GM19043 (cell line): Measurements from ENCODE around the gene CELA1.
"Not testable (repeated sequence)": the region's sequence is repeated elsewhere in the genome, so short reads cannot be mapped to it uniquely, and the experiment has no call there.

Experiments
- ATAC-seq: cut with Tn5 transposase; IDR thresholded peaks from one replicate; pipeline ENCODE4 v1.9.1; 2021; ENCODE audit warnings: low read depth; ENCODE audit not compliant: unreplicated experiment

Gene CELA1

GRCh38 chr12:51320695-51321320 is 25.7 kb downstream of the CELA1 start:
- ATAC-seq, result no peak

- ATAC-seq, result no peak
Measured at GRCh38 chr12:51320311-51320694, 26.2 kb downstream of the CELA1 start.

DNA sequence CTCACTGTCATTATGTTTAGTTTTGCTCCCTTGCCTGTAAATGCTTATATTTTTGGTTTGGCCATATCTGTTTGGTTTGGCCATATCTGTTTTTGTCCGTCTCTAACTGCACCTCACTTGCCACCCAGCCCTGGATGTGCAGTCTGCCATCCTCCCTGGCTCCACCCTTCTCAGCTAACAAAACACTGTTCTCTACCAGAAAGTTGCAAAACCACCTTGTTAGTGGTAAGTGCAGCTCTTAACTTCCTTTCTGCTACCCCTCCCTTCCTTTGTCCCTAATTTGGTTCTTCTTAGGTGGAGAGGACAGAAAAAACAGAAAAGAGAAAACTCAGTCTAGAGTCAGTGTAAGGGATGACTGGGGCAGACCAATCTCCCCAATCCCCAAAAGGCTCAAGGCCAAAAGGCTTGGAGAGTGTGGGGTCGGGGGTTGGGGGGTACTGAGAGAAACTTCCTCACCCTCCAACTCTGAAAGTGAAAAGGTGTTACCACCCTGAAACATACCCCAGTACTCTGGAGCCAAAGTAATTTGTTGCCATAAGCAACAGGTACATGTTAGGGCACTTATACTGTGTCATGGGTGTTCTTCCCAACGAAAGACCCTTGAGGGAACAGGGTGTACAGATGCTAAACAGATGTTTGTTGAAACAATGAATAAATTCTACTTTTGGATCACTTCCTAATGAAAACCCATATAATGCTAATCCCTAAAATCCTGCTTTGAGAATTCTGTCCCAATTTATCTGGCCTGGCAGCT is 27.5 kb downstream of the CELA1 start:
- ATAC-seq, result no peak

DNA sequence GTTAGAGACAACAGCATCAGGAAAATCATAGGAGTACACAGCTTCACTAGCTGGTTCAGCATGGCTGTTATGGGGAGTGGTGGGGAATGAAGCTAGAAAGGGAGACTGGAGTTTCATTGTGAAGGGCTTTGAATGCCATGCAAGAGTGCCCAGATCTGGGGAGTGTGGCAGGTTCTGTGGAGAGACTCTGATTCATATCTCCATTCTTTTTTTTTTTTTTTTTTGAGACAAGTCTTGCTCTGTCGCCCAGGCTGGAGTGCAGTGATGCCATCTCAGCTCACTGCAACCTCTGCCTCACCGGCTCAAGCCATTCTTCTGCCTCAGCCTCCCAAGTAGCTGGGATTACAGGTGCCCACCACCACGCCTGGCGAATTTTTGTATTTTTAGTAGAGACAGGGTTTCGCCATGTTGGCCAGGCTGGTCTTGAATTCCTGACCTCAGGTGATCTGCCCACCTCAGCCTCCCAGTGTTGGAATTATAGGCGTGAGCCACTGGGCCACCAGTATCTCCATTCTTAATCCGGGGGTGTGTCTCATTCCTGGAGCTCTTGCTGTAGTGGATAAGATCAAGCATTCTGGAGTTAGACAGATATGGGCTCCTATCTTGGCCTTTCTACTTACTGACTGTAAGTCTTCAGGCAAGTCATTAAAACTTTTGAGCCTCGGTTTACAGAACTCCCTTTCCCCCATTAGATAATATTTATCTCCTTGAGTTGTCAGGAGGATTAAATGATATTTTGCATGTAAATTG is 28.2 kb downstream of the CELA1 start:
- not testable (repeated sequence) for ATAC-seq

GRCh38 chr12:51311389-51311788 is 35.1 kb downstream of the CELA1 start:
- ATAC-seq, result no peak

DNA sequence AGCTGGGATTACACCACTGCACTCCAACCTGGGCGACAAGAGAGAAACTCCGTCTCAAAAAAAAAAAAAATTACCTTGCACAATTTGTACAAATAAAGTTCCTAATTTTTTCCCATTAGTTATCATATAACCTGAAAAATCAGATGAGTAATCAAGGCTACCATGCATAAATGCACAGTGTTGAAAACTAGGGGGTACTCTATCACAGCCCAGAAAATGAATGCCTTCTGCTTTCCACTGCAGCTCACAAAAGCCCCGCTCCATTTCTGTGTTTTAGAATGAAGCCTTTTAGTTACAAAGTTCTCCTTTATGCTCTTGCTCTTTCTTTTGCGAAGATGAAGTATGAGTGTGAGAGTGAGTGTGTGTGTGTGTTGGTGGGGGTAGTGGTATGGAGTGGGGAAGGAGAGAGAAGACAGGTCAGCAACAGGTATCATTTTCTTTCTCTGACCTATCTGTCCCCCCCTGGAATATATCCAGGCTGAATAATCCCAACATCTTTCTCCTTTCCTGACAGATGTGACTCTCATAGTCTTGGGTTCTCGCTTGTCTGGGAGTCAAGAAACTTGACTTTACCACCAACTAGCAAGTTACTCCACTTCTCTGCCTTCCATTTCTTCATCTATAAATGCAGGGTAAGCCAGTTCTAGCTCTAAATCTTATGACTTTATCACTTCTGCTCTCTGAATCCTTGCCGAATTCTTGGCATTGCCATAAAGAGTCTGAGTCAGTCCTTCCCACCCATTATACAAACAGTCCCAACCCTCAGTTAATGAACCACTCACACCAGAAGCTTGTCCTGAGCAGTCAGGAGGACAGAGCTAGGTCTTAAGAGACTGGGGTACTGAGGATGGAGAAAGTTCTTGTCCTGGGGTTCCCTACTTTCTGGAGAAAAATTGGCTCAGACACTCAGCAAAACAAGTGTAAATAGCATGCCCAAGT is 38.6 kb downstream of the CELA1 start:
- no peak for ATAC-seq

GRCh38 chr12:51306507-51306906 is 40.0 kb downstream of the CELA1 start:
- ATAC-seq, result no peak

- ATAC-seq, result not testable (repeated sequence)
Measured at GRCh38 chr12:51300768-51301167, 45.7 kb downstream of the CELA1 start.

DNA sequence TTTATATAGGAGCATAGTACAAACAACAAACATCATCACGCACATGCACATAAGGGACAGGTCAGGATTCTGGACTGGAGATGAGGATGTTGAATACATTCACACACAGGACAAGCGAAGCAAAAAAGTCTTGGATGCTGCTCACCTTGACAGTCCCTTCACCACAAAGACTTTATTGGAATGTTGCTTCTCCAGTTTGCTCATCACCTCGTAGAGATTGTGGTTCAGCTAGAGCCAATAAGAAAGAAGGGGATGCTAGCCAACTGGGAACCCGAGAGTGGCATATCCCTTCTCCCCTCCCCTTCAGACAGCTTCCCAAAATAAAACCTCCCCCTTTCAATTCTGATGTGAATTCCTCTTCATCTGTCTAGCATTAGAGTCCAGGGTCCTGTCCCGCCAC is 50.8 kb downstream of the CELA1 start:
- no peak for ATAC-seq

DNA sequence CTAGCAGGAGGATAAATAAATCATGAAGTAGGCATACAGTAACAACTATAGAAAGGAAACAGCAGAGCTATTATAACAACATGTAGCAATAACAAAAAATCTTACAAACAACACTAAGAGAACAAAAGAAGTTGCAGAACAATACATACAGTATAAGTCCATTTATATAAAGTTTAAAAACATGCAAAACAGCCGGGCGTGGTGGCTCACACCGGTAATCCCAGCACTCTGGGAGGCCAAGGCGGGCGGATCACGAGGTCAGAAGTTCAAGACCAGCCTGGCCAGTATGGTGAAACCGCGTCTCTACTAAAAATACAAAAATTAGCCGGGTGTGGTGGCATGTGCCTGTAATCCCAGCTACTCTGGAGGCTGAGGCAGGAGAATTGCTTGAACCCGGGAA is 52.4 kb downstream of the CELA1 start:
- ATAC-seq, result not testable (repeated sequence)

GRCh38 chr12:51293696-51294095 is 52.8 kb downstream of the CELA1 start:
- no peak for ATAC-seq

- ATAC-seq, result not testable (repeated sequence)
Measured at GRCh38 chr12:51291603-51292513, 54.6 kb downstream of the CELA1 start.

GRCh38 chr12:51285843-51286242 is 60.6 kb downstream of the CELA1 start:
- no peak for ATAC-seq

DNA sequence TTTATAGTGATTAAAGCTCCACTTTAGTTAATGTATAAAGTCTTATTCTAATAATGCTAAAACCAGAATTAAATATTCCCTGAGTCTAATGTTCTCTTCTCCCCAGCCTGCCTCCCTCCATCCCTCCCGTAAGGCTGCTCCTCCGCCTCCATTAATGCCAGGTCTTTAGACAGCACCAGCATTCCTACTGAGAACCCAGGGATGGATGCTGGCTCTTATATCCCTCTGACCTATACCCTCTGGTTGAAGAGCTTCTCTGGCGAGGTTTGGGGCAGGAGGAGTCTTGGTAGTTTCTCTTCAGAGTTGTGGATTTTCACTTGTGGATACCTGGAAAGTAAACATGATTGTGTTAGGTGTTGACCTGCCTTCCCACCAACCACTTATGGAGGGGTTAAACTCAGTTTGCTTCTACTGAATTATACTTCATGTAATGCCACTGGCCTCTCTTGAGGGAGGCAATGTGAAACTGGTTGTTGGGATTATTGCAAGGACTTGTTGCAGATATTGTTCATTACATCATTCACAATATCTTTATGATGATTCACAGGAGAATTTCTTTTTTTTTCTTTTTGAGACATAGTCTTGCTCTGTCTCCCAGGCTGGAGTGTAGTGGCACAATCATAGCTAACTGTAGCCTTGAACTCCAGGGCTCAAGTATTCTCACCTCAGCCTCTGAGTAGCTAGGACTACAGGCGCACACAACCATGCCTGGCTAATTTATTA is 65.1 kb downstream of the CELA1 start:
- ATAC-seq, result no peak
